K562 (cell line): ENCODE data around the gene FMOD. TPM values are rescaled to one million over a fixed set of nuclear protein-coding genes. Genes with fewer than 3 reads are reported as not detected.

ENCODE experiments used
- CTBP1 ChIP-seq: fragments of 450-650 bp; IDR thresholded peaks from 2 replicates; pipeline ENCODE4 v1.6.1; 2016; ENCODE audit warnings: borderline replicate concordance
- ESRRA ChIP-seq: fragments of 450-650 bp; IDR thresholded peaks from 2 replicates; pipeline ENCODE4 v1.6.1; 2014; ENCODE audit warnings: low read depth, mild to moderate bottlenecking, moderate library complexity, borderline replicate concordance
- GATAD2B ChIP-seq: fragments of 450-650 bp; IDR thresholded peaks from 2 replicates; pipeline ENCODE4 v1.6.1; 2017; ENCODE audit warnings: mild to moderate bottlenecking, borderline replicate concordance
- REST ChIP-seq, 2 experiments: fragments of 450-650 bp; formaldehyde crosslinking in 1 of 2; IDR thresholded peaks; 2 replicates each; pipeline versions ENCODE4 v1.4.0 to v1.6.1; 2014 to 2020; ENCODE audit warnings: mild to moderate bottlenecking in 2 of 2, borderline replicate concordance in 1 of 2, low read depth in 1 of 2
- SP1 ChIP-seq: sonication (generic); formaldehyde crosslinking; IDR thresholded peaks from 2 replicates; pipeline ENCODE4 v1.8.1; 2022; ENCODE audit warnings: mild to moderate bottlenecking, missing genetic modification reagents
- TFE3 ChIP-seq: fragments of 450-650 bp; formaldehyde crosslinking; IDR thresholded peaks from 2 replicates; pipeline ENCODE4 v1.4.0; 2020; ENCODE audit warnings: mild to moderate bottlenecking, mixed read lengths
- ZNF766 ChIP-seq: fragments of 200-800 bp; sonication (Bioruptor generic); conservative IDR thresholded peaks from 2 replicates; pipeline ENCODE4 v1.6.1; 2016; ENCODE audit warnings: missing genetic modification characterization, missing compliant biosample characterization
- polyA plus RNA-seq, 8 experiments: library from polyadenylated mRNA; depleted of rRNA in 4 of 8; stranded (reverse) in 5 of 8; unstranded in 3 of 8; fragments of >200 nt; fragmentation: Nextera tagmentation in 2 of 8; fragmentation: Illumina TruSeq in 1 of 8; extraction: Ambion mirVana in 2 of 8; extraction: Trizol in 1 of 8; gene quantifications; 2 replicates each; pipeline versions ENCODE4 v1.2.1 to v1.2.3, GENCODE V29; 2011 to 2014; ENCODE audit warnings: inconsistent platforms in 1 of 8, missing spikeins in 1 of 8
- total RNA-seq, 7 experiments: library from RNA; depleted of rRNA in 6 of 7; stranded (reverse); fragments of >200 nt in 6 of 7; fragmentation: Illumina TruSeq in 2 of 7; extraction: Trizol in 2 of 7; gene quantifications; 2 replicates each; pipeline versions ENCODE4 v1.2.1 to v1.2.3, GENCODE V29; 2011 to 2021; ENCODE audit warnings: low replicate concordance in 1 of 7
- TF ChIP-seq, protein P1 (sequence below), 2 experiments: fragments of 450-650 bp in 1 of 2; sonication (generic) in 1 of 2; formaldehyde crosslinking in 1 of 2; IDR thresholded peaks in 1 of 2; conservative IDR thresholded peaks in 1 of 2; 2 replicates each; pipeline versions ENCODE4 v1.6.1 to v1.8.1; 2016 to 2023; ENCODE audit warnings: mild to moderate bottlenecking in 2 of 2, moderate library complexity in 2 of 2, inconsistent platforms in 1 of 2, missing genetic modification reagents in 1 of 2

FMOD gene
- total and polyA plus RNA-seq, 9 of the 15 experiments (the other 6 are each of a cell fraction or from before 2014, with no cell fraction given), result 0.03 to 0.13 (median 0.03) TPM; not detected in 6

- TF ChIP-seq TFE3 (CRISPR knock-in tag) (peak; percentile 84), ESRRA (peak; percentile 48; the same call in 1 of the 2 replicates), GATAD2B (no peak), REST (IDR thresholded peaks at IDR 0.05; ENCODE audit: borderline replicate concordance) (peak; percentile 25), REST (CRISPR knock-in tag; IDR thresholded peaks at IDR 0.05; ENCODE audit: low read depth) (no peak), ZNF766 (CRISPR knock-in tag) (0 out of 2 replicates have a peak, but pooled peaks have one; percentile 16), SP1 (CRISPR knock-in tag) (0 out of 2 replicates have a peak, but pooled peaks have one; percentile 35), CTBP1 (peak; percentile 32; the same call in 1 of the 2 replicates)
- TF ChIP-seq, protein P1, sequence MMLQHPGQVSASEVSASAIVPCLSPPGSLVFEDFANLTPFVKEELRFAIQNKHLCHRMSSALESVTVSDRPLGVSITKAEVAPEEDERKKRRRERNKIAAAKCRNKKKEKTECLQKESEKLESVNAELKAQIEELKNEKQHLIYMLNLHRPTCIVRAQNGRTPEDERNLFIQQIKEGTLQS (IDR thresholded peaks at IDR 0.05), result peak; percentile 59
- TF ChIP-seq, protein P1 (CRISPR knock-in tag; conservative IDR thresholded peaks at IDR 0.05), result no peak
These were observed 30.2 kb downstream of the FMOD start (continued) for GRCh38 chr1:203320591-203321272.
